Smooth muscle cell (in vitro differentiated cells): ENCODE results near the gene NT5DC3. TPM values are rescaled to one million over a fixed set of nuclear protein-coding genes. Genes with fewer than 3 reads are reported as not detected.

ENCODE experiments used
- DNase-seq: peaks from one replicate; lab custom pipeline; 2025; ENCODE audit not compliant: unreplicated experiment; lab: John Stamatoyannopoulos, UW
- H2AFZ ChIP-seq: fragments of 200-600 bp; sonication (generic); 2 replicates; pipeline ENCODE4 v1.6.0; 2016; ENCODE audit warnings: antibody characterized with exemption, low read depth, mild to moderate bottlenecking
- H3F3A ChIP-seq: fragments of 200-600 bp; sonication (generic); 2 replicates; pipeline ENCODE4 v1.6.0; 2017; ENCODE audit warnings: antibody characterized with exemption, low read depth
- H3K27ac ChIP-seq: fragments of 200-600 bp; sonication (generic); 2 replicates; pipeline ENCODE4 v1.5.1; 2016; ENCODE audit warnings: low read depth, mild to moderate bottlenecking
- H3K27me3 ChIP-seq: fragments of 200-600 bp; sonication (generic); 2 replicates; pipeline ENCODE4 v1.6.1; 2016; ENCODE audit warnings: low read depth, mild to moderate bottlenecking
- H3K36me3 ChIP-seq: fragments of 200-600 bp; sonication (generic); 2 replicates; pipeline ENCODE4 v1.5.1; 2016; ENCODE audit warnings: low read depth
- H3K4me1 ChIP-seq: fragments of 200-600 bp; sonication (generic); 2 replicates; pipeline ENCODE4 v1.5.1; 2016; ENCODE audit warnings: low read depth
- H3K4me2 ChIP-seq: fragments of 200-600 bp; sonication (generic); 2 replicates; pipeline ENCODE4 v1.6.0; 2016; ENCODE audit warnings: mild to moderate bottlenecking
- H3K4me3 ChIP-seq: fragments of 200-600 bp; sonication (generic); 2 replicates; pipeline ENCODE4 v1.5.1; 2016; ENCODE audit warnings: mild to moderate bottlenecking
- H3K79me2 ChIP-seq: fragments of 200-600 bp; sonication (generic); 2 replicates; pipeline ENCODE4 v1.6.0; 2016; ENCODE audit warnings: low read depth, mild to moderate bottlenecking
- H3K9ac ChIP-seq: fragments of 200-600 bp; sonication (generic); 2 replicates; pipeline ENCODE4 v1.6.0; 2016; ENCODE audit warnings: low read depth
- H3K9me3 ChIP-seq: fragments of 200-600 bp; sonication (generic); replicated peaks from 2 replicates; pipeline ENCODE4 v1.5.1; 2016; ENCODE audit warnings: low read depth
- H4K20me1 ChIP-seq: fragments of 200-600 bp; sonication (generic); 2 replicates; pipeline ENCODE4 v1.6.0; 2016; ENCODE audit warnings: low read depth
- WGBS: methylation state at CpG from one replicate; pipeline ENCODE4 v1.1.7; 2016; ENCODE audit warnings: low lambda C conversion rate; 5-methylcytosine and 5-hydroxymethylcytosine counted together
- polyA plus RNA-seq: library from polyadenylated mRNA; unstranded; fragments of >200 nt; fragmentation: Nextera tagmentation; extraction: Ambion mirVana; gene quantifications from 2 replicates; pipeline ENCODE4 v1.2.1, GENCODE V29; 2016
- total RNA-seq: library from RNA; depleted of rRNA; stranded (reverse); fragments of >200 nt; gene quantifications from 2 replicates; pipeline ENCODE4 v1.2.3, GENCODE V29; 2014
- TF ChIP-seq, protein P1 (sequence below): fragments of 200-600 bp; sonication (generic); IDR thresholded peaks from 2 replicates; pipeline ENCODE4 v1.5.1; 2017; ENCODE audit warnings: borderline replicate concordance, mild to moderate bottlenecking, antibody characterized with exemption; ENCODE audit not compliant: insufficient read depth, poor library complexity, severe bottlenecking

NT5DC3 gene
- total and polyA plus RNA-seq, 2 experiments from 2014 or later = 0.57 to 1.4 TPM

- DNase-seq = no peak
- no peaks in the 10 kb centered on the region for H4K20me1 ChIP-seq
- H3K4me3 ChIP-seq = no peak overlapping the region
- TF ChIP-seq, protein P1, sequence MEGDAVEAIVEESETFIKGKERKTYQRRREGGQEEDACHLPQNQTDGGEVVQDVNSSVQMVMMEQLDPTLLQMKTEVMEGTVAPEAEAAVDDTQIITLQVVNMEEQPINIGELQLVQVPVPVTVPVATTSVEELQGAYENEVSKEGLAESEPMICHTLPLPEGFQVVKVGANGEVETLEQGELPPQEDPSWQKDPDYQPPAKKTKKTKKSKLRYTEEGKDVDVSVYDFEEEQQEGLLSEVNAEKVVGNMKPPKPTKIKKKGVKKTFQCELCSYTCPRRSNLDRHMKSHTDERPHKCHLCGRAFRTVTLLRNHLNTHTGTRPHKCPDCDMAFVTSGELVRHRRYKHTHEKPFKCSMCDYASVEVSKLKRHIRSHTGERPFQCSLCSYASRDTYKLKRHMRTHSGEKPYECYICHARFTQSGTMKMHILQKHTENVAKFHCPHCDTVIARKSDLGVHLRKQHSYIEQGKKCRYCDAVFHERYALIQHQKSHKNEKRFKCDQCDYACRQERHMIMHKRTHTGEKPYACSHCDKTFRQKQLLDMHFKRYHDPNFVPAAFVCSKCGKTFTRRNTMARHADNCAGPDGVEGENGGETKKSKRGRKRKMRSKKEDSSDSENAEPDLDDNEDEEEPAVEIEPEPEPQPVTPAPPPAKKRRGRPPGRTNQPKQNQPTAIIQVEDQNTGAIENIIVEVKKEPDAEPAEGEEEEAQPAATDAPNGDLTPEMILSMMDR = no peak
- peaks cover 1% of the 10 kb centered on the region for H3K4me1 ChIP-seq
- no peaks in the 10 kb centered on the region for H3K36me3 ChIP-seq
- no peak overlapping the region for H3K27ac ChIP-seq
- H3K9me3 ChIP-seq = no peaks in the 10 kb centered on the region
- no peaks in the 10 kb centered on the region for H3F3A ChIP-seq
- H3K27me3 ChIP-seq = no peaks in the 10 kb centered on the region
- 80% methylated on average over 6 of the region's 6 CpGs for WGBS
- H3K79me2 ChIP-seq = no peaks in the 10 kb centered on the region
- no peak overlapping the region for H3K9ac ChIP-seq
- H3K4me2 ChIP-seq = no peak overlapping the region
- H2AFZ ChIP-seq = no peak overlapping the region
These were observed 13.4 kb upstream of the NT5DC3 start for GRCh38 chr12:103854372-103854973.

GRCh38 chr12:103852498-103852997, 11.5 kb upstream of the NT5DC3 start:
- Histone ChIP-seq H3K9me3 (no peaks in the 10 kb centered on the region), H3K9ac (no peak overlapping the region), H3K27ac (no peak overlapping the region), H3K4me1 (no peaks in the 10 kb centered on the region), H3K27me3 (peaks cover 3% of the 10 kb centered on the region), H4K20me1 (no peaks in the 10 kb centered on the region), H2AFZ (no peak overlapping the region), H3K79me2 (no peaks in the 10 kb centered on the region), H3F3A (no peaks in the 10 kb centered on the region), H3K4me2 (no peak overlapping the region), H3K4me3 (no peak overlapping the region), H3K36me3 (no peaks in the 10 kb centered on the region)
- no peak for DNase-seq
- 33% methylated on average over 3 of the region's 3 CpGs for WGBS
- TF ChIP-seq, protein P1 = no peak

DNA sequence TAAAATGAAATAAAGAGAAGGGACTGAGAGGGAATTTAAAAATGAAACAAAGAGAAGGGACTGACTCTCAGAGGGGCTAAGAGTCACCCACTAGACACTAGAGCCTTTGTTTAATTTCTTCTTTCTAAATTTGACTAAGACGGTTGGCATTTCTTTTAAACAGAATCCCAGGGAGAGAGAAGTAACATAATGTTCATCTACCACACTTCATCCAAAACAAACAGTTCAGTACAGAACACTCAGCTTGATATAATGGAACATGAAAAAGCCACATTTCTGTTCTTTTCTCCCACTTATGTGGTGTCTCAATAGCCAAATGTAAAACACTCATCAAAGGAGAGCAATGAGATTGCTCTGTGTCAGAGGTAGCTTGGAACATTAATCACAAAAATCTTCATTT, 10.1 kb upstream of the NT5DC3 start:
- H3K36me3 ChIP-seq = no peaks in the 10 kb centered on the region

More for the DNA sequence above, 10.1 kb upstream of the NT5DC3 start:
- no peak for DNase-seq
- Histone ChIP-seq H3K4me1 (no peaks in the 10 kb centered on the region), H3K4me2 (no peak overlapping the region), H3K4me3 (no peak overlapping the region), H4K20me1 (no peaks in the 10 kb centered on the region), H3K79me2 (no peaks in the 10 kb centered on the region), H3F3A (no peaks in the 10 kb centered on the region), H3K27ac (no peak overlapping the region), H2AFZ (no peak overlapping the region), H3K9ac (no peak overlapping the region), H3K27me3 (peaks cover 8% of the 10 kb centered on the region), H3K9me3 (no peaks in the 10 kb centered on the region)
- 0% methylated on average over 1 of the region's 1 CpG for WGBS
- TF ChIP-seq, protein P1 = no peak
